Measurements from ENCODE around the gene AGTR1. TPM values are rescaled to one million over a fixed set of nuclear protein-coding genes. Genes with fewer than 3 reads are reported as not detected.
A peak's percentile ranks its signal among the peaks of the same experiment; 100 is the strongest.
"Not testable (repeated sequence)": the region's sequence is repeated elsewhere in the genome, so short reads cannot be mapped to it uniquely, and the experiment has no call there.

Gene AGTR1
- total RNA-seq, 1 experiment from 2014 or later = not detected

GRCh38 chr3:148718982-148719862 is 21.5 kb downstream of the AGTR1 start:
- no peak for DNase-seq (ENCODE audit: low read depth)

- no peak for DNase-seq (ENCODE audit: low read depth)
These were observed 23.2 kb downstream of the AGTR1 start for GRCh38 chr3:148720873-148721272.

GRCh38 chr3:148723631-148724030 is 25.9 kb downstream of the AGTR1 start:
- DNase-seq (ENCODE audit: low read depth) = peak; percentile 33

GRCh38 chr3:148727231-148727630 is 29.5 kb downstream of the AGTR1 start:
- peak; percentile 24 for DNase-seq (ENCODE audit: low read depth)

- DNase-seq (ENCODE audit: low read depth) = no peak
These were observed 31.1 kb downstream of the AGTR1 start for GRCh38 chr3:148728753-148729152.

GRCh38 chr3:148729476-148730055 is 31.9 kb downstream of the AGTR1 start:
- DNase-seq (ENCODE audit: low read depth) = no peak

- DNase-seq (ENCODE audit: low read depth) = no peak
These were observed 33.0 kb downstream of the AGTR1 start for GRCh38 chr3:148730676-148731075.

- no peak for DNase-seq (ENCODE audit: low read depth)
These were observed 37.9 kb downstream of the AGTR1 start for GRCh38 chr3:148735597-148735996.

GRCh38 chr3:148736086-148736485 is 38.4 kb downstream of the AGTR1 start:
- no peak for DNase-seq (ENCODE audit: low read depth)

GRCh38 chr3:148737104-148737530 is 39.4 kb downstream of the AGTR1 start:
- no peak for DNase-seq (ENCODE audit: low read depth)

- DNase-seq (ENCODE audit: low read depth) = no peak
These were observed 42.0 kb downstream of the AGTR1 start for GRCh38 chr3:148739720-148740119.

GRCh38 chr3:148740291-148740690 is 42.6 kb downstream of the AGTR1 start:
- DNase-seq (ENCODE audit: low read depth) = no peak

GRCh38 chr3:148741219-148741618 is 43.5 kb downstream of the AGTR1 start:
- no peak for DNase-seq (ENCODE audit: low read depth)

- DNase-seq (ENCODE audit: low read depth) = no peak
These were observed 44.4 kb downstream of the AGTR1 start for GRCh38 chr3:148742118-148742517.

- no peak for DNase-seq (ENCODE audit: low read depth)
These were observed 48.4 kb downstream of the AGTR1 start for GRCh38 chr3:148746053-148746452.

- no peak for DNase-seq (ENCODE audit: low read depth)
These were observed 50.6 kb downstream of the AGTR1 start for GRCh38 chr3:148748283-148748682.

- no peak for DNase-seq (ENCODE audit: low read depth)
These were observed 52.6 kb downstream of the AGTR1 start for GRCh38 chr3:148750296-148750695.

- DNase-seq (ENCODE audit: low read depth) = no peak
These were observed 53.8 kb downstream of the AGTR1 start for GRCh38 chr3:148751461-148751860.

- DNase-seq (ENCODE audit: low read depth) = not testable (repeated sequence)
These were observed 55.7 kb downstream of the AGTR1 start for GRCh38 chr3:148753385-148753784.

- DNase-seq (ENCODE audit: low read depth) = no peak
These were observed 57.9 kb downstream of the AGTR1 start for GRCh38 chr3:148755570-148755969.

GRCh38 chr3:148756311-148756710 is 58.6 kb downstream of the AGTR1 start:
- no peak for DNase-seq (ENCODE audit: low read depth)

GRCh38 chr3:148757238-148758215 is 59.8 kb downstream of the AGTR1 start:
- no peak for DNase-seq (ENCODE audit: low read depth)
